HG03521 (cell line): Measurements from ENCODE around the gene PHACTR3.
"Not testable (repeated sequence)": the region's sequence is repeated elsewhere in the genome, so short reads cannot be mapped to it uniquely, and the experiment has no call there.

Experiments used
- ATAC-seq: cut with Tn5 transposase; IDR thresholded peaks from one replicate; pipeline ENCODE4 v1.9.1; 2021; ENCODE audit warnings: mild to moderate bottlenecking, moderate library complexity; ENCODE audit not compliant: unreplicated experiment

PHACTR3 gene

GRCh38 chr20:59618131-59618530, 13.8 kb downstream of the PHACTR3 start:
- ATAC-seq = no peak

- not testable (repeated sequence) for ATAC-seq
These were observed 14.2 kb downstream of the PHACTR3 start for GRCh38 chr20:59618585-59618984.

GRCh38 chr20:59620860-59621505, 16.6 kb downstream of the PHACTR3 start:
- no peak for ATAC-seq

- ATAC-seq = no peak
These were observed 18.2 kb downstream of the PHACTR3 start for GRCh38 chr20:59622496-59622895.

- no peak for ATAC-seq
These were observed 18.8 kb downstream of the PHACTR3 start for GRCh38 chr20:59623133-59623532.

- no peak for ATAC-seq
These were observed 19.2 kb downstream of the PHACTR3 start for GRCh38 chr20:59623583-59623982.

- ATAC-seq = no peak
These were observed 20.1 kb downstream of the PHACTR3 start for GRCh38 chr20:59624401-59624800.

GRCh38 chr20:59625214-59625922, 21.0 kb downstream of the PHACTR3 start:
- no peak for ATAC-seq

- ATAC-seq = no peak
These were observed 23.0 kb downstream of the PHACTR3 start for GRCh38 chr20:59627298-59627697.

GRCh38 chr20:59628171-59628570, 23.8 kb downstream of the PHACTR3 start:
- ATAC-seq = no peak

- ATAC-seq = no peak
These were observed 25.1 kb downstream of the PHACTR3 start for GRCh38 chr20:59629141-59630045.

- ATAC-seq = no peak
These were observed 26.2 kb downstream of the PHACTR3 start for GRCh38 chr20:59630526-59630925.

GRCh38 chr20:59631751-59632540, 27.6 kb downstream of the PHACTR3 start:
- no peak for ATAC-seq

- no peak for ATAC-seq
These were observed 28.3 kb downstream of the PHACTR3 start for GRCh38 chr20:59632541-59633113.

GRCh38 chr20:59633656-59634251, 29.4 kb downstream of the PHACTR3 start:
- ATAC-seq = no peak

- no peak for ATAC-seq
These were observed 30.2 kb downstream of the PHACTR3 start for GRCh38 chr20:59634435-59635005.

GRCh38 chr20:59636766-59637370, 32.5 kb downstream of the PHACTR3 start:
- no peak for ATAC-seq

GRCh38 chr20:59640267-59640666, 35.9 kb downstream of the PHACTR3 start:
- no peak for ATAC-seq

GRCh38 chr20:59643615-59644061, 39.3 kb downstream of the PHACTR3 start:
- no peak for ATAC-seq
